ENCODE measurements around the gene ZNF385B. TPM values are rescaled to one million over a fixed set of nuclear protein-coding genes. Genes with fewer than 3 reads are reported as not detected.

Gene ZNF385B
- total RNA-seq, 1 donor from 2014 or later, result 1.9 TPM

- no peak for TF ChIP-seq CTCF (conservative IDR thresholded peaks at IDR 0.05)
- no peaks in the 10 kb centered on the region for H3K36me3 Mint-ChIP-seq
- no peaks in the 10 kb centered on the region for H3K4me1 Mint-ChIP-seq (ENCODE audit: unreplicated experiment)
- H3K27me3 Mint-ChIP-seq, result peaks cover 4% of the 10 kb centered on the region
- no peak overlapping the region for H3K4me3 Mint-ChIP-seq
- no peak for DNase-seq (ENCODE audit: extremely low spot score, unreplicated experiment)
- no peak overlapping the region for H3K27ac Mint-ChIP-seq
- H3K9me3 Mint-ChIP-seq, result no peaks in the 10 kb centered on the region
Observed at GRCh38 chr2:179772346-179772745, 89.1 kb downstream of the ZNF385B start.

- Mint-ChIP-seq H3K4me1 (ENCODE audit: unreplicated experiment) (no peaks in the 10 kb centered on the region), H3K36me3 (no peaks in the 10 kb centered on the region), H3K4me3 (no peak overlapping the region), H3K9me3 (no peaks in the 10 kb centered on the region), H3K27me3 (peaks cover 4% of the 10 kb centered on the region), H3K27ac (no peak overlapping the region)
- TF ChIP-seq CTCF (conservative IDR thresholded peaks at IDR 0.05), result no peak
- no peak for DNase-seq (ENCODE audit: extremely low spot score, unreplicated experiment)
Observed at GRCh38 chr2:179771791-179772190, 89.6 kb downstream of the ZNF385B start.

GRCh38 chr2:179770029-179770428, 91.4 kb downstream of the ZNF385B start:
- DNase-seq (ENCODE audit: extremely low spot score, unreplicated experiment), result no peak
- Mint-ChIP-seq H3K36me3 (no peaks in the 10 kb centered on the region), H3K9me3 (no peaks in the 10 kb centered on the region), H3K4me3 (no peak overlapping the region), H3K4me1 (ENCODE audit: unreplicated experiment) (no peaks in the 10 kb centered on the region), H3K27me3 (peaks cover 4% of the 10 kb centered on the region), H3K27ac (no peak overlapping the region)
- TF ChIP-seq CTCF (conservative IDR thresholded peaks at IDR 0.05), result no peak

- no peak for TF ChIP-seq CTCF (conservative IDR thresholded peaks at IDR 0.05)
- Mint-ChIP-seq H3K27me3 (peaks cover 4% of the 10 kb centered on the region), H3K27ac (no peak overlapping the region), H3K9me3 (no peaks in the 10 kb centered on the region), H3K4me3 (no peak overlapping the region), H3K4me1 (ENCODE audit: unreplicated experiment) (no peaks in the 10 kb centered on the region), H3K36me3 (no peaks in the 10 kb centered on the region)
- no peak for DNase-seq (ENCODE audit: extremely low spot score, unreplicated experiment)
Observed at GRCh38 chr2:179769323-179769722, 92.1 kb downstream of the ZNF385B start.

- Mint-ChIP-seq H3K9me3 (no peaks in the 10 kb centered on the region), H3K4me1 (ENCODE audit: unreplicated experiment) (no peaks in the 10 kb centered on the region), H3K27me3 (peaks cover under 1% of the 10 kb centered on the region), H3K27ac (no peak overlapping the region), H3K36me3 (no peaks in the 10 kb centered on the region), H3K4me3 (no peak overlapping the region)
- DNase-seq (ENCODE audit: extremely low spot score, unreplicated experiment), result no peak
- no peak for TF ChIP-seq CTCF (conservative IDR thresholded peaks at IDR 0.05)
Observed at GRCh38 chr2:179768765-179769164, 92.6 kb downstream of the ZNF385B start.

GRCh38 chr2:179765666-179766065, 95.7 kb downstream of the ZNF385B start:
- Mint-ChIP-seq H3K36me3 (no peaks in the 10 kb centered on the region), H3K27ac (no peak overlapping the region), H3K4me3 (no peak overlapping the region), H3K9me3 (peaks cover 4% of the 10 kb centered on the region), H3K4me1 (ENCODE audit: unreplicated experiment) (no peaks in the 10 kb centered on the region), H3K27me3 (peaks cover 3% of the 10 kb centered on the region)
- no peak for TF ChIP-seq CTCF (conservative IDR thresholded peaks at IDR 0.05)
- DNase-seq (ENCODE audit: extremely low spot score, unreplicated experiment), result no peak

All from type B pancreatic cell (in vitro differentiated cells).